Measurements from ENCODE around the gene RUSC2.

RUSC2 gene

GRCh38 chr9:35481347-35481975 is 8.4 kb upstream of the RUSC2 start:
- Histone ChIP-seq H2AK5ac (ENCODE audit: low read depth, low read length) (no peak overlapping the region), H2AFZ (ENCODE audit: low read length) (no peak overlapping the region), H3K36me3 (replicated peaks in 1 of 2; ENCODE audit: control insufficient read depth in 2 of 2, insufficient read depth in 2 of 2, low read length in 2 of 2) (no peaks in the 10 kb centered on the region), H3K4me1 (ENCODE audit: control insufficient read depth in 2 of 2, insufficient read depth in 1 of 2, low read depth in 1 of 2, low read length in 2 of 2) (no peaks in the 10 kb centered on the region), H4K8ac (ENCODE audit: low read depth, low read length) (no peak overlapping the region), H2BK120ac (ENCODE audit: low read depth, low read length) (no peak overlapping the region), H3K23ac (ENCODE audit: low read depth, low read length, poor library complexity) (no peak overlapping the region), H2BK15ac (ENCODE audit: low read length) (no peak overlapping the region), H3K9me3 (replicated peaks in 1 of 2; ENCODE audit: control insufficient read depth in 2 of 2, insufficient read depth in 1 of 2, low read depth in 1 of 2, low read length in 2 of 2) (no peaks in the 10 kb centered on the region), H3K79me1 (ENCODE audit: low read depth, low read length) (no peaks in the 10 kb centered on the region), H3K4ac (ENCODE audit: low read length) (no peak overlapping the region), H3K9ac (ENCODE audit: low read depth, low read length, poor library complexity) (no peak overlapping the region), H4K91ac (ENCODE audit: low read depth, low read length, poor library complexity) (no peak overlapping the region), H3K4me2 (ENCODE audit: insufficient read depth, low read length, poor library complexity, severe bottlenecking) (no peak overlapping the region), H2BK12ac (ENCODE audit: low read length) (no peak overlapping the region), H3K27ac (replicated peaks; ENCODE audit: low read length) (no peak overlapping the region), H3K18ac (ENCODE audit: low read length) (no peak overlapping the region), H2BK5ac (ENCODE audit: low read length) (no peak overlapping the region), H3K27me3 (ENCODE audit: control insufficient read depth in 3 of 3, insufficient read depth in 3 of 3, low read depth in 1 of 3, low read length in 3 of 3) (peaks cover 0 to 6% (median 0%) of the 10 kb centered on the region in 3 experiments), H3K4me3 (ENCODE audit: low read length in 2 of 2) (no peak overlapping the region), H3K14ac (ENCODE audit: low read length) (no peak overlapping the region)
- no peak for DNase-seq (ENCODE audit: low spot score)
- WGBS, 2 donors (ENCODE audit: extremely low coverage in 2 of 2, insufficient read length in 2 of 2, insufficient replicate concordance in 1 of 2): no CpG with 5 or more reads among the region's 4 CpGs

GRCh38 chr9:35482071-35482470 is 7.8 kb upstream of the RUSC2 start:
- Histone ChIP-seq H3K4me2 (ENCODE audit: insufficient read depth, low read length, poor library complexity, severe bottlenecking) (no peak overlapping the region), H3K4ac (ENCODE audit: low read length) (no peak overlapping the region), H4K8ac (ENCODE audit: low read depth, low read length) (no peak overlapping the region), H3K18ac (ENCODE audit: low read length) (no peak overlapping the region), H3K4me3 (ENCODE audit: low read length in 2 of 2) (no peak overlapping the region), H2BK15ac (ENCODE audit: low read length) (no peak overlapping the region), H3K27me3 (ENCODE audit: control insufficient read depth in 3 of 3, insufficient read depth in 3 of 3, low read depth in 1 of 3, low read length in 3 of 3) (peaks cover 0 to 6% (median 0%) of the 10 kb centered on the region in 3 experiments), H3K23ac (ENCODE audit: low read depth, low read length, poor library complexity) (no peak overlapping the region), H4K91ac (ENCODE audit: low read depth, low read length, poor library complexity) (no peak overlapping the region), H3K79me1 (ENCODE audit: low read depth, low read length) (no peaks in the 10 kb centered on the region), H3K14ac (ENCODE audit: low read length) (no peak overlapping the region), H3K9ac (ENCODE audit: low read depth, low read length, poor library complexity) (no peak overlapping the region), H3K27ac (replicated peaks; ENCODE audit: low read length) (no peak overlapping the region), H3K4me1 (ENCODE audit: control insufficient read depth in 2 of 2, insufficient read depth in 1 of 2, low read depth in 1 of 2, low read length in 2 of 2) (peaks cover 0 to 3% of the 10 kb centered on the region in 2 donors), H2BK120ac (ENCODE audit: low read depth, low read length) (no peak overlapping the region), H2AK5ac (ENCODE audit: low read depth, low read length) (no peak overlapping the region), H2BK12ac (ENCODE audit: low read length) (no peak overlapping the region), H3K9me3 (replicated peaks in 1 of 2; ENCODE audit: control insufficient read depth in 2 of 2, insufficient read depth in 1 of 2, low read depth in 1 of 2, low read length in 2 of 2) (no peaks in the 10 kb centered on the region), H3K36me3 (replicated peaks in 1 of 2; ENCODE audit: control insufficient read depth in 2 of 2, insufficient read depth in 2 of 2, low read length in 2 of 2) (no peaks in the 10 kb centered on the region), H2AFZ (ENCODE audit: low read length) (no peak overlapping the region), H2BK5ac (ENCODE audit: low read length) (no peak overlapping the region)
- no peak for DNase-seq (ENCODE audit: low spot score)
- no CpG with 5 or more reads among the region's 3 CpGs for WGBS, 2 donors (ENCODE audit: extremely low coverage in 2 of 2, insufficient read length in 2 of 2, insufficient replicate concordance in 1 of 2)

GRCh38 chr9:35484406-35484805 is 5.5 kb upstream of the RUSC2 start:
- H2AK5ac ChIP-seq (ENCODE audit: low read depth, low read length): no peak overlapping the region
- no CpG with 5 or more reads among the region's 3 CpGs for WGBS, 2 donors (ENCODE audit: extremely low coverage in 2 of 2, insufficient read length in 2 of 2, insufficient replicate concordance in 1 of 2)
- H2AFZ ChIP-seq (ENCODE audit: low read length): no peak overlapping the region
- H3K9me3 ChIP-seq (replicated peaks in 1 of 2; ENCODE audit: control insufficient read depth in 2 of 2, insufficient read depth in 1 of 2, low read depth in 1 of 2, low read length in 2 of 2): no peaks in the 10 kb centered on the region
- H4K8ac ChIP-seq (ENCODE audit: low read depth, low read length): no peak overlapping the region
- no peak overlapping the region for H3K27ac ChIP-seq (replicated peaks; ENCODE audit: low read length)
- H3K14ac ChIP-seq (ENCODE audit: low read length): no peak overlapping the region
- H2BK120ac ChIP-seq (ENCODE audit: low read depth, low read length): no peak overlapping the region
- peaks cover 3 to 5% of the 10 kb centered on the region in 2 donors for H3K4me1 ChIP-seq (ENCODE audit: control insufficient read depth in 2 of 2, insufficient read depth in 1 of 2, low read depth in 1 of 2, low read length in 2 of 2)
- H2BK12ac ChIP-seq (ENCODE audit: low read length): no peak overlapping the region
- H2BK5ac ChIP-seq (ENCODE audit: low read length): no peak overlapping the region
- H3K18ac ChIP-seq (ENCODE audit: low read length): no peak overlapping the region
- no peak overlapping the region for H3K4me2 ChIP-seq (ENCODE audit: insufficient read depth, low read length, poor library complexity, severe bottlenecking)
- no peak overlapping the region for H2BK15ac ChIP-seq (ENCODE audit: low read length)
- no peak overlapping the region for H3K4ac ChIP-seq (ENCODE audit: low read length)
- no peaks in the 10 kb centered on the region for H3K36me3 ChIP-seq (replicated peaks in 1 of 2; ENCODE audit: control insufficient read depth in 2 of 2, insufficient read depth in 2 of 2, low read length in 2 of 2)
- DNase-seq (ENCODE audit: low spot score): no peak
- H3K9ac ChIP-seq (ENCODE audit: low read depth, low read length, poor library complexity): no peak overlapping the region
- no peak overlapping the region for H3K4me3 ChIP-seq (ENCODE audit: low read length in 2 of 2)
- no peak overlapping the region for H4K91ac ChIP-seq (ENCODE audit: low read depth, low read length, poor library complexity)
- H3K27me3 ChIP-seq (ENCODE audit: control insufficient read depth in 3 of 3, insufficient read depth in 3 of 3, low read depth in 1 of 3, low read length in 3 of 3): peaks cover 0 to 6% (median 0%) of the 10 kb centered on the region in 3 experiments
- no peaks in the 10 kb centered on the region for H3K79me1 ChIP-seq (ENCODE audit: low read depth, low read length)
- no peak overlapping the region for H3K23ac ChIP-seq (ENCODE audit: low read depth, low read length, poor library complexity)

- no peak overlapping the region for H3K27ac ChIP-seq (replicated peaks; ENCODE audit: low read length)
- WGBS, 2 donors (ENCODE audit: extremely low coverage in 2 of 2, insufficient read length in 2 of 2, insufficient replicate concordance in 1 of 2): no CpG with 5 or more reads among the region's 2 CpGs
- H3K4me3 ChIP-seq (ENCODE audit: low read length in 2 of 2): no peak overlapping the region
- H2BK5ac ChIP-seq (ENCODE audit: low read length): no peak overlapping the region
- H4K8ac ChIP-seq (ENCODE audit: low read depth, low read length): no peak overlapping the region
- H3K18ac ChIP-seq (ENCODE audit: low read length): no peak overlapping the region
- H3K4me2 ChIP-seq (ENCODE audit: insufficient read depth, low read length, poor library complexity, severe bottlenecking): no peak overlapping the region
- H2BK15ac ChIP-seq (ENCODE audit: low read length): no peak overlapping the region
- peaks cover 8 to 10% of the 10 kb centered on the region in 2 donors for H3K4me1 ChIP-seq (ENCODE audit: control insufficient read depth in 2 of 2, insufficient read depth in 1 of 2, low read depth in 1 of 2, low read length in 2 of 2)
- no peak overlapping the region for H2AFZ ChIP-seq (ENCODE audit: low read length)
- H3K9ac ChIP-seq (ENCODE audit: low read depth, low read length, poor library complexity): no peak overlapping the region
- no peak for DNase-seq (ENCODE audit: low spot score)
- H3K79me1 ChIP-seq (ENCODE audit: low read depth, low read length): no peaks in the 10 kb centered on the region
- H3K9me3 ChIP-seq (replicated peaks in 1 of 2; ENCODE audit: control insufficient read depth in 2 of 2, insufficient read depth in 1 of 2, low read depth in 1 of 2, low read length in 2 of 2): no peaks in the 10 kb centered on the region
- H3K23ac ChIP-seq (ENCODE audit: low read depth, low read length, poor library complexity): no peak overlapping the region
- no peak overlapping the region for H2BK120ac ChIP-seq (ENCODE audit: low read depth, low read length)
- no peak overlapping the region for H2AK5ac ChIP-seq (ENCODE audit: low read depth, low read length)
- peaks cover 0 to 3% (median 0%) of the 10 kb centered on the region in 3 experiments for H3K27me3 ChIP-seq (ENCODE audit: control insufficient read depth in 3 of 3, insufficient read depth in 3 of 3, low read depth in 1 of 3, low read length in 3 of 3)
- no peak overlapping the region for H3K14ac ChIP-seq (ENCODE audit: low read length)
- no peaks in the 10 kb centered on the region for H3K36me3 ChIP-seq (replicated peaks in 1 of 2; ENCODE audit: control insufficient read depth in 2 of 2, insufficient read depth in 2 of 2, low read length in 2 of 2)
- no peak overlapping the region for H3K4ac ChIP-seq (ENCODE audit: low read length)
- H4K91ac ChIP-seq (ENCODE audit: low read depth, low read length, poor library complexity): no peak overlapping the region
- no peak overlapping the region for H2BK12ac ChIP-seq (ENCODE audit: low read length)
Measured at GRCh38 chr9:35487081-35487480, 2.8 kb upstream of the RUSC2 start.

All from neuronal stem cell (in vitro differentiated cells).